Ramos (cell line): ENCODE results near the gene SELL.
"Not testable (repeated sequence)": the region's sequence is repeated elsewhere in the genome, so short reads cannot be mapped to it uniquely, and the experiment has no call there.

Experiments
- in situ Hi-C: fragments of 300-500 bp; cut with MboI; formaldehyde crosslinking; loops from one replicate; pipeline ENCODE4 v1.14.3; 2022; ENCODE audit warnings: low sequenced_read_pairs; ENCODE audit not compliant: unreplicated experiment

The SELL gene

DNA sequence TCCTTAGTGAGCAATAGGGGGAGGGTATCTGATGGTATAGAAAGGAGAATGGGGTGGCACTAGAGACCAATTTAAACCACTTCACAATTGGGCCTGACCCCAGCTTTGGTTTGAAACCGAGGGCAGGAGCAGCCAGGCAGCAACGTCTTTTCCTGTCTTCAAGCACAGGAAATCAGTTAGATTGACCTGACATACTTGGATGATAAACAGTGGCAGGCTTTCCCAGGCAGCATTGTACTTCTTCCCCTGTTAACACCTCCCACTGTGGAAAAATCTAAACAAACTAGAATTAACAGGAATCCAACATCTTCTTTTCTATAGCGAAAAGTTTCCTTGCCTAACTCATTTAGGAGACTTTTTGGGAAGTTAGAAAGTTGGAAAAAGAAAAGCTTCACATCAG is 40.6 kb downstream of the SELL start:
- in situ Hi-C loops = no loop called here

DNA sequence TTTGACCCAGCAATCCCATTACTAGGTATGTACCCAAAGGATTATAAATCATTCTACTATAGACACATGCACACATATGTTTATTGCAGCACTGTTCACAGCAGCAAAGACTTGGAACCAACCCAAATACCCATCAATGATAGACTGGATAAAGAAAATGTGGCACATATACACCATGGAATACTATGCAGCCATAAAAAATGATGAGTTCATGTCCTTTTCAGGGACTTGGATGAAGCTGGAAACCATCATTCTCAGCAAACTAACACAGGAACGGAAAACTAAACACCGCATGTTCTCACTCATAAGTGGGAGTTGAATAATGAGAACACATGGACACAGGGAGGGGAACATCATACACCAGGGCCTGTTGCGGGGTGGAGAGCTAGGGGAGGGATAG is 41.2 kb downstream of the SELL start:
- in situ Hi-C loops = not testable (repeated sequence)

DNA sequence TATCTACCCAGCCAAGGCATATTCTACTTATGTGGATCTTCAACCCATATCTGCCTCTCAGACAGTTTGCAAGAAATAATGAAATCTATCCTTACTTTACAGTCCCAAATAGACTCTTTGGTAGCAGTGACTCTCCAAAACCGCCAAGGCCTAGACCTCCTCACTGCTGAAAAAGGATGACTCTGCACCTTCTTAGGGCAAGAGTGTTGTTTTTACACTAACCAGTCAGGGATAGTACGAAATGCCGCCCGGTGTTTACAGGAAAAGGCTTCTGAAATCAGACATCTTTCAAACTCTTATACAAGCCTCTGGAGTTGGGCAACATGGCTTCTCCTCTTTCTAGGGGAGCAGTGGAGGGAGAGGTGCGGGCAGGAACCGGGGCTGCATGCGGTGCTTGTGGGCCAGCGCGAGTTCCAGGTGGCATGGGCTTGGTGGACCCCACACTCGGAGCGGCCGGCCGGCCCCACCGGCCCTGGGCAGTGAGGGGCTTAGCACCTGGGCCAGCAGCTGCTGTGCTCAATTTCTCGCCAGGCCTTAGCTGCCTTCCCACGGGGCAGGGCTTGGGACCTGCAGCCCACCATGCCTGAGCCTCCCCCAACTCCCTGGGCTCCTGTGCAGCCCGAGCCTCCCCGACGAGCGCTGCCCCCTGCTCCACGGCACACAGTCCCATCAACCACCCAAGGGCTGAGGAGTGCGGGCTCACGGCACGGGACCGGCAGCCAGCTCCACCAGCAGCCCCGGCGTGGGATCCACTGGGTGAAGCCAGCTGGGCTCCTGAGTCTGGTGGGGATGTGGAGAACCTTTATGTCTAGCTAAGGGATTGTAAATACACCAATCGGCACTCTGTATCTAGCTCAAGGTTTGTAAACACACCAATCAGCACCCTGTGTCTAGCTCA is 43.5 kb downstream of the SELL start:
- in situ Hi-C loops = not testable (repeated sequence)

DNA sequence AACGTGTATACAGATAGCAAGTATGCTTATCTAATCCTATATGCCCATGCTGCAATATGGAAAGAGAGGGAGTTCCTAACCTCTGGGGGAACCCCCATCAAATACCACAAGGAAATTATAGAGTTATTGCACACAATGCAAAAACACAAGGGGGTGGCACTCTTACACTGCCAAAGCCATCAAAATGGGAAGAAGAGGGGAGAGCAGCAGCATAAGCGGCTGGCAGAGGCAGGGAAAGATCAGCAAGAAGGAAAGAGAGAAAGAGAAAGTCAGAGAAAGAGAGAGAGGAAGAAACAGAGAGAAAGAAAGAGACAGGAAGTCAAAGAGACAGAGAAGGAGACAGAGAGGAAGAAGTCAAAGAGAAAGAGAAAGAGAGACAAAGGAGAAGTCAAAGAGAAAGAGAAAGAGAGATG is 44.2 kb downstream of the SELL start:
- in situ Hi-C loops = not testable (repeated sequence)

DNA sequence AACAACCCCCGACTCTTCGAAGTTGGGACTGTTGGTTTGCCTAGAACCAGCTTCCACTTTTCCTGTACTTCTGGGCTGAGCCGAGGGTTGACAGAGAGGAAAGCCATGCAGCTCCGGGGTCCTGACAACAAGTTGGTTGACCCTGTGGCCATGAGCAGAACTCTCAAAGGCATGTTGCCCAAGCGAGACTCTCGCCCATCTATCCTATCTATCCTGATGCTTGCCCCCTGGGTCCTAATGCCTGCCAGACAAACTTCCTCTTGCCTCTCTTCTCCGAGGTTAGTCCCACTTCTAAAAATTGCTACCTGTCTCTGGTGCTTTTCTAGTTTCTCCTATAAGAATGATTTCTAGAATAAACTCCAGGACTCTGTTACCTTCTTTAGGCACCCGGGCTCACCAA is 48.7 kb downstream of the SELL start:
- in situ Hi-C loops = not testable (repeated sequence)

DNA sequence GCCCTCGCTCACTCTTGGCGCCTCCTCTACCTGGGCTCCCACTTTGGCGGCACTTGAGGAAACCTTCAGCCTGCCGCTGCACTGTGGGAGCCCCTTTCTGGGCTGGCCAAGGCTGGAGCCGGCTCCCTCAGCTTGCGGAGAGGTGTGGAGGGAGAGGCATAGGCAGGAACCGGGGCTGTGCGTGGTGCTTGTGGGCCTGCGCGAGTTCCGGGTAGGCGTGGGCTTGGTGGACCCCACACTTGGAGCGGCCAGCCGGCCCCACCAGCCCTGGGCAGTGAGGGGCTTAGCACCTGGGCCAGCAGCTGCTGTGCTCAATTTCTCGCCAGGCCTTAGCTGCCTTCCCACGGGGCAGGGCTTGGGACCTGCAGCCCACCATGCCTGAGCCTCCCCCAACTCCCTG is 50.4 kb downstream of the SELL start:
- in situ Hi-C loops = not testable (repeated sequence)

DNA sequence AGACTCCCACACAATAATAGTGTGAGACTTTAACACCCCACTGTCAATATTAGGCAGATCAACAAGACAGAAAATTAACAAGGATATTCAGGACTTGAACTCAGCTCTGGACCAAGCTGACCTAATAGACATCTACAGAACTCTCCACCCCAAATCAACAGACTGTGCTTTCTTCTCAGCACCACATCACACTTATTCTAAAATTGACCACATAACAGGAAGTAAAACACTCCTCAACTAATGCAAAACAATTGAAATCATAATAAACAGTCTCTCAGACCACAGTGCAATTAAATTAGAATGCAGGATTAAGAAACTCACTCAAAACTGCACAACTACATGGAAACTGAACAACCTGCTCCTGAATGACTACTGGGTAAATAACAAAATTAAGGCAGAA is 52.6 kb downstream of the SELL start:
- in situ Hi-C loops = not testable (repeated sequence)

DNA sequence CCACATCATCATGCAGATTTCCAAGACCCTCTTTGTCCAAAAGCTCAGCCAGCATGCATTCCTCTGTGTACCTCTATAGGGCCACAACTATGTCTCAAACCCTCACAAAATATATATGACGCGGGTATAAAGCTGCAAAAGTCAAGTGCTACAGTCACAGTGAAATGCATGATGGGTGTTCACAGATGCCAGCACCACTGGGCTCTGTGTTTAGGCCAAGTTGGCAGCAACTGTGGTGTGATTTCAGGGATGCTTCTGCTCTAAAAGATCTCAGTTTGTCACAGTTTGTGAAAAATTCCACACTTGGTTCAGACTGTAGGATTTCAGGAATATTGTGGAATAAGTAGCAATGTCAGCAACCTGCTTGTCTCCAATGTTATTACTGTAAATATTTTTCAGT is 57.5 kb downstream of the SELL start:
- in situ Hi-C loops = no loop called here

DNA sequence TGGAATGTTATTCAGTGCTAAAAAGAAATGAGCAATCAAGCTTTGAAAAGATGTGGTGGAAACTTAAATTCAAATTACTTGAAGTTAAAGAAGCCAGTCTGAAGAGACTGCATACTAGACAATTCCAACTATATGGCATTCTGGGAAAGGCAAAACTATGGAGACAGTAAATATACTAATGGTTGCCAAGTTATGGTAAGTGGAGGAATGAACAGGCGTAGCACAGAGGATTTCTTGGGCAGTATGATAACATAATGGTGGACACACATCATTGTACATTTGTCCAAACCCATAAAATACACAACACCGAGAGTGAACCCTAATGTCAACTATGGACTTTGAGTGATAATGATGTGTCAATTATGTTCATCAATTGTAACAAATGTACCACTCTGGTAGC is 60.4 kb downstream of the SELL start:
- in situ Hi-C loops = no loop called here

DNA sequence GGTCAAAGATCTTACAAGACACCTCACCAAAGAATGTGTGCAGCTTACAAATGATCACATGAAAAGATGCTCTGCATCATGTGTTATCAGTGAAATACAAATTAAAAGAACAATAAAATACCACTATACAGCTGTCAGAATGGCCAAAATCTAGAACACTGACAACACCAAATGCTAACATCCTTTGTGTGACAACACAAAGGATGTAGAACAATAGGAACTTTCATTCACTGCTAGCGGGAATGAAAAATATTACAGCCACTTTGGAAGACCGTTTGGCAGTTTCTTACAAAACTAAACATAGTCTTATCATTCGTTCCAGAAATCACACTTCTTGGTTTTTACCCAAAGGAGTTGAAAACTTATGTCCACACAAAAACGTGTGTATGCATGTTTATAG is 60.9 kb downstream of the SELL start:
- in situ Hi-C loops = no loop called here

DNA sequence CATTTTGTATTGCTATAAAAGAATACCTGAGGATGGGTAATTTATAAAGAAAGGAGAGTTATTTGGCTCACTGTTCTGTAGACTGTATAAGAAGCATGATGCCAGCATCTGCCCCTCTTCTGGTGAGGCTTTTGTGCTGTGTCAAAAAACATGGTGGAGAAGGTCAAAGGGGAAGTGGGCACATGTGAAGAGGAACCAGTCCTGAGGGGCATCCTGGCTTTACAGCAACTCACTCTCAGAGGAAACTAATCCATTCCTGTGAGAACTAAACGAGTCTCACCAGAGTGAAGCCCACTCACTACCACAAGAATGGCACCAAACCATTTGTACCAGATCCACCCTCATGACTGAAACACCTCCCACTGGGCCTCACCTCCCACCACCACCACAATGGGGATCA is 62.7 kb downstream of the SELL start:
- in situ Hi-C loops = no loop called here

DNA sequence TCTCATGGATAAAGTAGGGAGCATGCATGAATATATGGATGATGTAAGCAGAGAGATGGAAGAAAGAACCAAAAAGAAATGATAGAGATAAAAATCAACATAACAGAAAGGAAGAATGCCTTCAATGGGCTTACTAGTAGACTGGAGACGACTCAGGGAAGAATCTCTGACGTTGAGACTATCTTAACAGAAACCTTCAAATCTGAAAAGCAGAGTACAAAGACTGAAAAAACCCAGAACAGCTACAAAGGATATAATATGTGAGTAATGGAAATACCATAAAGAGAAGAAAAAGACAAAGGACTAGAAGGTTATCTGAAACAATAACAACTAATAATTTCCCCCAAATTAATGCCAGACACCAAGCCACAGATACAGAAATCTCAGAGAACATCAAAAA is 63.2 kb downstream of the SELL start:
- in situ Hi-C loops = no loop called here

DNA sequence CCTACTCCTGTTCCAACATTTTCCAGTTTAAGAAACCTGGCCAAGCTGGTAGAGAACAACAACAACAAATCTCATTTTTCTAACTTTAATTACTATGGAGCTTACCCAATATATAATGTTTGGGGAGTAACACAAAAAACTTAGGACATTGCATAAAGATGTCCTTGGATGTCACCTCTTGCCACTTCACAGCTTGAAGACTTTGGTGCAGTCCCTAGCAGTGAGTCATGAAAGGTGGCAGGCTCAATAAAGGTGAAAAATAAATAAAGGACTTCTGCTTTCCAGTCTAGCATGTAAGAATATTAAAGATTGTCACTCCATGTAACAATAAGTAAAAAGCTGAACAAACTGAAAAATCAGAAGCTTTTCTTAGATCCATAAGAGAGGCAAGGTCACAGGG is 63.9 kb downstream of the SELL start:
- in situ Hi-C loops = no loop called here

DNA sequence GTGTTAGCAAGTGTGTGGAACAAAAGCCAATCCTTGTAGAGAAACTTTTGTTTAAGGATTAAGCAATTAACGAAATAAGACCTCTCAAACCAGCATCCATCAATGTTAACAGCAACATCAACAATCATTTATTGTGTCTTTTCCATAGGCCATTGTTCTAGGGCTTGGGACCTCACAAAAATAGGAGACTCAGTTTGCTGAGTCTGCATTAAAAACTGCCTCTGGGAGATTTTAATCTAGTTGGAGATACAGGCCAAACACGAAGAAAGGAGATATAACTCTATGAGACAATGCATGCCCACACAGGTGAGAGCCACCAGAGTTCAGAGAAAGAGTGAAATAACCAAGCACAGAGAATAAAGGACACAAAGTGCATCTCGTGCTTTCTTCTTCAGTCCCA is 67.1 kb downstream of the SELL start:
- in situ Hi-C loops = no loop called here
